GM21619 (cell line): ENCODE data around the gene STBD1.
"Not testable (repeated sequence)": the region's sequence is repeated elsewhere in the genome, so short reads cannot be mapped to it uniquely, and the experiment has no call there.

ENCODE experiments used
- ATAC-seq: cut with Tn5 transposase; IDR thresholded peaks from one replicate; pipeline ENCODE4 v1.9.1; 2021; ENCODE audit not compliant: unreplicated experiment

STBD1 gene

GRCh38 chr4:76282941-76283689 is 23.4 kb upstream of the STBD1 start:
- ATAC-seq: no peak

GRCh38 chr4:76283900-76284299 is 22.6 kb upstream of the STBD1 start:
- no peak for ATAC-seq

GRCh38 chr4:76287811-76288210 is 18.7 kb upstream of the STBD1 start:
- ATAC-seq: not testable (repeated sequence)

GRCh38 chr4:76292730-76293129 is 13.8 kb upstream of the STBD1 start:
- ATAC-seq: no peak

- no peak for ATAC-seq
Measured at GRCh38 chr4:76293772-76294171, 12.8 kb upstream of the STBD1 start.

GRCh38 chr4:76296286-76296820 is 10.2 kb upstream of the STBD1 start:
- ATAC-seq: no peak

GRCh38 chr4:76298227-76298626 is 8.3 kb upstream of the STBD1 start:
- no peak for ATAC-seq

- no peak for ATAC-seq
Measured at GRCh38 chr4:76300012-76300411, 6.5 kb upstream of the STBD1 start.

- ATAC-seq: peak; percentile 98
Measured at GRCh38 chr4:76301068-76301774, 5.3 kb upstream of the STBD1 start.

- no peak for ATAC-seq
Measured at GRCh38 chr4:76301775-76302162, 4.8 kb upstream of the STBD1 start.

- no peak for ATAC-seq
Measured at GRCh38 chr4:76302826-76303438, 3.6 kb upstream of the STBD1 start.

GRCh38 chr4:76305033-76305687 is 1.4 kb upstream of the STBD1 start:
- no peak for ATAC-seq

- no peak for ATAC-seq
Measured at GRCh38 chr4:76306882-76307659, 538 bp downstream of the STBD1 start.

GRCh38 chr4:76307660-76308014 is 1.1 kb downstream of the STBD1 start:
- ATAC-seq: no peak

GRCh38 chr4:76308548-76308947 is 2.0 kb downstream of the STBD1 start:
- ATAC-seq: no peak

- no peak for ATAC-seq
Measured at GRCh38 chr4:76309939-76310550, 3.5 kb downstream of the STBD1 start.

- no peak for ATAC-seq
Measured at GRCh38 chr4:76310683-76311082, 4.2 kb downstream of the STBD1 start.

- ATAC-seq: no peak
Measured at GRCh38 chr4:76311896-76312331, 5.4 kb downstream of the STBD1 start.

GRCh38 chr4:76312457-76312856 is 5.9 kb downstream of the STBD1 start:
- ATAC-seq: no peak

GRCh38 chr4:76313547-76313946 is 7.0 kb downstream of the STBD1 start:
- ATAC-seq: no peak
